GM18505 (cell line): Measurements from ENCODE around the gene PTOV1.

ENCODE experiments used
- ATAC-seq: cut with Tn5 transposase; IDR thresholded peaks from one replicate; pipeline ENCODE4 v1.9.1; 2021; ENCODE audit not compliant: unreplicated experiment
- POLR2A ChIP-seq: IDR thresholded peaks from 4 replicates; pipeline ENCODE4 v1.6.1; 2011; ENCODE audit warnings: borderline replicate concordance; ENCODE audit not compliant: insufficient read depth, insufficient read length; ENCODE audit errors: extremely low read depth

The PTOV1 gene

GRCh38 chr19:49827034-49827433 is 23.9 kb upstream of the PTOV1 start:
- no peak for TF ChIP-seq POLR2A
- no peak for ATAC-seq

- no peak for ATAC-seq
- no peak for TF ChIP-seq POLR2A
Observed at GRCh38 chr19:49829200-49829599, 21.8 kb upstream of the PTOV1 start.

- ATAC-seq, result no peak
- no peak for TF ChIP-seq POLR2A
Observed at GRCh38 chr19:49829721-49830120, 21.2 kb upstream of the PTOV1 start.

GRCh38 chr19:49830766-49831165 is 20.2 kb upstream of the PTOV1 start:
- ATAC-seq, result no peak
- no peak for TF ChIP-seq POLR2A

GRCh38 chr19:49831592-49831991 is 19.4 kb upstream of the PTOV1 start:
- no peak for TF ChIP-seq POLR2A
- ATAC-seq, result no peak

- no peak for TF ChIP-seq POLR2A
- ATAC-seq, result no peak
Observed at GRCh38 chr19:49832556-49832955, 18.4 kb upstream of the PTOV1 start.

GRCh38 chr19:49833599-49833998 is 17.4 kb upstream of the PTOV1 start:
- no peak for TF ChIP-seq POLR2A
- no peak for ATAC-seq

GRCh38 chr19:49835562-49835961 is 15.4 kb upstream of the PTOV1 start:
- TF ChIP-seq POLR2A, result no peak
- ATAC-seq, result no peak

GRCh38 chr19:49836176-49837008 is 14.6 kb upstream of the PTOV1 start:
- no peak for TF ChIP-seq POLR2A
- no peak for ATAC-seq

GRCh38 chr19:49837009-49837310 is 14.0 kb upstream of the PTOV1 start:
- no peak for ATAC-seq
- TF ChIP-seq POLR2A, result no peak

- ATAC-seq, result no peak
- TF ChIP-seq POLR2A, result no peak
Observed at GRCh38 chr19:49837425-49837824, 13.5 kb upstream of the PTOV1 start.

GRCh38 chr19:49838885-49839588 is 11.9 kb upstream of the PTOV1 start:
- no peak for ATAC-seq
- TF ChIP-seq POLR2A, result no peak

- ATAC-seq, result no peak
- TF ChIP-seq POLR2A, result no peak
Observed at GRCh38 chr19:49839713-49840112, 11.2 kb upstream of the PTOV1 start.

- no peak for TF ChIP-seq POLR2A
- no peak for ATAC-seq
Observed at GRCh38 chr19:49840321-49840720, 10.6 kb upstream of the PTOV1 start.
